Measurements from ENCODE around the gene PID1. TPM values are rescaled to one million over a fixed set of nuclear protein-coding genes. Genes with fewer than 3 reads are reported as not detected.

Gene PID1
- 51.4 TPM for total RNA-seq
- long read RNA-seq, transcript PID1-203 (3 exons, 2,533 nt) = major isoform, 50 of 66 reads
- long read RNA-seq, partial matches to known transcripts = 1 of 66 reads
- long read RNA-seq, other reads (novel, unspliced or antisense) = 11 of 66 reads

GRCh38 chr2:229270551-229271410 is at the start of gene PID1:
Gene PID1, minus strand, starts transcription at chr2:229271287. Its CDS starts 244 bp downstream, at chr2:229271043.
- Histone ChIP-seq H3K4me3 (peak within 1 kb of the TSS; percentile 72), H3K36me3 (no peaks in the 10 kb centered on the region), H3K9me3 (no peaks in the 10 kb centered on the region), H3K27ac (peak within 1 kb of the TSS; percentile 78), H3K4me1 (peaks cover 18% of the 10 kb centered on the region), H3K27me3 (no peaks in the 10 kb centered on the region)
- peak; percentile 79 for DNase-seq
- TF ChIP-seq CTCF (IDR thresholded peaks at IDR 0.05) = no peak
- ATAC-seq = peak; percentile 86
- intact Hi-C loops (cut with DNase I) = no loop called here

- Histone ChIP-seq H3K27ac (no peak overlapping the region), H3K27me3 (no peaks in the 10 kb centered on the region), H3K4me3 (no peak overlapping the region), H3K9me3 (no peaks in the 10 kb centered on the region), H3K4me1 (no peaks in the 10 kb centered on the region), H3K36me3 (no peaks in the 10 kb centered on the region)
- DNase-seq (no peak), ATAC-seq (no peak)
- no peak for TF ChIP-seq CTCF (IDR thresholded peaks at IDR 0.05)
- intact Hi-C loops (cut with DNase I) = no loop called here
Measured at GRCh38 chr2:229319558-229319957, 48.5 kb upstream of the PID1 start.

GRCh38 chr2:229314117-229314516 is 43.0 kb upstream of the PID1 start:
- DNase-seq (no peak), ATAC-seq (peak; percentile 37)
- Histone ChIP-seq H3K9me3 (no peaks in the 10 kb centered on the region), H3K27me3 (no peaks in the 10 kb centered on the region), H3K36me3 (no peaks in the 10 kb centered on the region), H3K27ac (no peak overlapping the region), H3K4me1 (no peaks in the 10 kb centered on the region), H3K4me3 (no peak overlapping the region)
- intact Hi-C loops (cut with DNase I) = no loop called here
- TF ChIP-seq CTCF (IDR thresholded peaks at IDR 0.05) = no peak

GRCh38 chr2:229313591-229313990 is 42.5 kb upstream of the PID1 start:
- Histone ChIP-seq H3K9me3 (no peaks in the 10 kb centered on the region), H3K27ac (no peak overlapping the region), H3K4me3 (no peak overlapping the region), H3K27me3 (no peaks in the 10 kb centered on the region), H3K4me1 (no peaks in the 10 kb centered on the region), H3K36me3 (no peaks in the 10 kb centered on the region)
- TF ChIP-seq CTCF (IDR thresholded peaks at IDR 0.05) = no peak
- intact Hi-C loops (cut with DNase I) = no loop called here
- no peak for DNase-seq
- ATAC-seq = peak; percentile 46

- H3K4me1 ChIP-seq = peaks cover 23% of the 10 kb centered on the region
- H3K27ac ChIP-seq = peak overlapping the region; percentile 25
- ATAC-seq (peak; percentile 45), DNase-seq (no peak)
- H3K27me3 ChIP-seq = no peaks in the 10 kb centered on the region
- no peaks in the 10 kb centered on the region for H3K36me3 ChIP-seq
- no peak overlapping the region for H3K4me3 ChIP-seq
- intact Hi-C loops (cut with DNase I) = no loop called here
- no peak for TF ChIP-seq CTCF (IDR thresholded peaks at IDR 0.05)
- no peaks in the 10 kb centered on the region for H3K9me3 ChIP-seq
Measured at GRCh38 chr2:229301237-229301636, 30.1 kb upstream of the PID1 start.
